ENCODE data around the gene HMGCL.

DNA sequence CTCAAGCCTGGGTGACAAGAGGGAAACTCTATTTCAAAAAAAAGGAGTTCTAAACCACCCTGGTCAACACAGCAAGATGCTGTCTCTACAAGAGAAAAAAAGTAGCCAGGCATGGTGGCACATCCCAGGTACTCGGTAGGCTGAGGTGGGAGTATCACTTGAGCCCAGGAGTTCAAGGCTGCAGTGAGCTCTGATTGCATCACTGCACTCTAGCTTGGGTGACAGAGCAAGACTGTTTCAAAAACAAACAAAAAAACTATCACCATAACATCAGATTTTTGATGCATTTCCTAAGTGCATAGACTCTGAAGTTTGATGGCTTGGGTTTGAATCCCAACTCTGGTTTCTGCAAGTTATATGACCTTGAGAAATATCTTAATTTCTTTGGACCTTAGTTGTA, 72.3 kb downstream of the HMGCL start:
- TF ChIP-seq CTCF (IDR thresholded peaks at IDR 0.05) (no peak), POLR2AphosphoS5 (IDR thresholded peaks at IDR 0.05) (no peak), POLR2A (IDR thresholded peaks at IDR 0.05; ENCODE audit: low read depth) (no peak), EP300 (IDR thresholded peaks at IDR 0.05) (no peak)
